ENCODE data around the gene MACROD2. TPM values are rescaled to one million over a fixed set of nuclear protein-coding genes. Genes with fewer than 3 reads are reported as not detected.
"Not testable (repeated sequence)": the region's sequence is repeated elsewhere in the genome, so short reads cannot be mapped to it uniquely, and the experiment has no call there.

MACROD2 gene
- total RNA-seq, 1 experiment from 2014 or later = 2.3 TPM

DNA sequence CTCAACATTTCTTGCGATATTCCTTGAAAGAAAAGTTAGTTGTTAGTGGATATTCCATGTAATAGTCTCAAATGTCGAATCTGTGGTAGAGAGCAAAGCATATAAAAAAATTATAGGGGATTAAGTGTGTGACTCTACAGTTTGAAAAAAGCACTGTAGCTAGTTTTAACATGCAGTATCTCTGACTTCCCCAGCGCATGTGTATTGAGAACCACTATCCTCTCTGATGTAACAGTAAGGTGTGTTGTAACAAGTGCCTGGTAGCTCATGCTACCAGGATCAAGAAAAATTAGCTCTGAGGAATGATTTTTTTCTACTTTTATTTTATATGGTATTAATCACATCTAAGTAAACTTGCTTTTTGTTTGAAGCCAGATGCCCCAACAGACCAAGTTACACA lies 1788.7 kb downstream of the MACROD2 start:
- no peak for DNase-seq (ENCODE audit: low spot score)

DNA sequence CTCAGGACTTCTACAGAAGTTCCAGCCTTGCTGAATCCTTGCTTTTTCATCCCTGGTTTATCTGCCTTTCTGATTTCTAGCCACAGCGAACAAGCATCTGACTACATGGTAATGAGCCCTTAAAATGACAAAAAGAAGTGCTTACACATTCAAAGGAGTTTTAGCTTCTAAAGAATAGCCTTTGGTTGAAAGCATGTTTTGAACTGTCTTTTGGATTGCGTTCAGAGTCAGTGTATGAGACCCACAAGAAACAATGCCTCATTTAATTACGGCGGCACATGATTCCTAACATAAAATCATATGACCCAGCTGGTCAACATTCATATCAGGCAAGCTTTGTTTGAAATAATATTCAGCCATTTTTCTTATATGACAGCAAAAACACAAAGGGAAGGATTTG lies 1793.8 kb downstream of the MACROD2 start:
- no peak for DNase-seq (ENCODE audit: low spot score)

DNA sequence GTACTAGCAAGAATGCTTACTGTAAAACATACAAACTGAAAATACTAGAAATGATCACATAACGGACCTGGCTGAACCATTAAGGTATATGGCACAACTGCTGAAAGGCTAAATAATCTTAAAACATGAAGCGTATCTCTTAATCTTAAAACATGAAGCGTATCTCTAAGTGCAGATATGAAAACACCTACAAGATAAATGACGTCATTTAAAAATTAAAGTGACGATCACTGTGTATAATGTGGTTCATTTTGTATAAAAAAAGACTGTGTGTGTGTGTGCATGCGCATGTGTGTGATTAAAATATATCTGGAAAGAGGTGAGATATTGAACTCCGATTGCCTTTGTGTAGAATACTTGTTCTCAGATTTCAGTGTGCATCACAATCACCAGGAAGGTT lies 1797.5 kb downstream of the MACROD2 start:
- no peak for DNase-seq (ENCODE audit: low spot score)

DNA sequence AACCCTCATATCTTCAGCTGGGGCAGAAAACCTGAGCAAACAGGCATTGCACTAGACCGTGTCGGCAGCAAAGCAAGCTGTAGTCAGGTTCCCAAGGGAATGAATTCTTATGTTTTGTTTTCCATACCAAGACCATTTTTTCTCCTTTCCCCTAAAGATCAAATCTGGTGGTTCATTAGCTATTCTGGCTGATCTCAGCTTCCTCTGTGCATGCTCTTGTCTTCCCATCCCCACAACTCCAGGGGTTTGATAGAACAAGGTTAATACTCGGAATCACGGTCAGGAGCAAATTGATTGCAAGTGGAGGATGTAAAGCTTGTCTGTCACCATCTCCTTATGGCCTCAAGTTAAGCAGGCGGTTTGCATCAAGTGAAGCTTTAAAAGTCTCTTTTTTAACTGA lies 1799.1 kb downstream of the MACROD2 start:
- no peak for DNase-seq (ENCODE audit: low spot score)

DNA sequence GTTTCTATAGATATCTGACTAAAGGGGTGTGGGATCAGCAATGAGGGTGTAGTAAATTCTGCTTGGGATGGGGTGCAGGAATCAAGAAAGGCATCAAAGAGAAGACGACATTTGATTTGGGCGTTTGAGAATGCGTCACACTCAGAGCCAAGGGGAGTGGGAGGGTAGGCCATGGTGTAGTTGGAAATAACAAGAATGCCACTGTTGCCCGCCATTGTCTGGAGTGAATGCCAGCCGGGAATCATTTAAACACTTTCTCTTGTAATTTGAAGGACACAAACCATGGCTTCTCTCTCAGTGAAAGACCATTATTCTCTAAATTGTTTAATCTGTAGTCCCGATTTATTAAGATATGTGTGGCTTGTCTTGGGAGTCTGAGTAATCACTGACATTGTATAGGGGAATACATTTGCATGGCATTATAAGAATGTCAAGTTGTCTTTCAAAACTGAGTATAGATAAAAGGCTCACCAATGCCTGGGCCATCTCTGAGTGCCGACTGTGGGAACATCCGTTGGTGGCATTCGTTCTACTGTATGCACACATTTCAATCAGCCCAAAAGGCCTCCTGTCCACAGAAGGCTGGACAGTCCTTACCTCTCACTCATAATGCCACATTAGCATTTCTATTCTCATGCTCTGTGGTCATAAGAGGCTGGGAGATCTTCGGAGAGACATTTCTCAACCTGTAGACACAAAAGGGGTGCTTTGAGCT lies 1800.1 kb downstream of the MACROD2 start:
- no peak for DNase-seq (ENCODE audit: low spot score)

DNA sequence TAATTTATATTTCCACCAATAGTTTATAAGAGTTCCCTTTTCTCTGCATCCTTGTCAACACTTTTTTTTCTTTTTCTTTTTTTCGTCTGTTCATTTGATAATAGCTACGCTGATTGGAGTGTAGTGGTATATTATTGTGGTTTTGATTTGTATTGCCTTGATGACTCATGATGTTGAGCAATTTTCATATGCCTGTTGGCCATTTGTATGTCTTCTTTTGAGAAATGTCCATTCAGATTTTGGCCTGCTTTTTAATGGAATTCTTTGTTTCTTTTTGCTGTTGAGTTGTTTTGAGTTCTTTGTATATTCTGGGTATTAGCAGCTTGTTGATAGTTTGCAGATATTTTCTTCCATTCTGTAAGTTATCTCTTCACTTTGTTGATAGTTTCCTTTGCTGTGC lies 1804.6 kb downstream of the MACROD2 start:
- no peak for DNase-seq (ENCODE audit: low spot score)

DNA sequence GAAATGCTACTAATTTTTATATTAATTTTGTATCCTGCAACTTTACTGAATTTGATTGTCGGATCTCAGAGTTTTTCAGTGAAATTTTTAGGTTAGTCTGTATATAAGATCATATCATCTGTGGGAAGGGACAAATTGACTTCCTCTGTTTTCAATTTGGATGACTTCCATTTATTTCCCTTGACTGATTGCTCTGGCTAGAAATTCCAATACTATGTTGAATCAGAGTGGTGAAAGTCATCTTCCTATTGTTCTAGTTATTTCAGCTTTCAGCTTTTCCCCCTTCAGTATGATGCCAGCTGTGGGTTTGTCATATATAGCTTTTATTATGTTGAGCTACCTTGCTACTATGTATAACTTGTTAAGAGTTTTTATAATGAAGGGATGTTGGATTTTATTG lies 1806.7 kb downstream of the MACROD2 start:
- no peak for DNase-seq (ENCODE audit: low spot score)

DNA sequence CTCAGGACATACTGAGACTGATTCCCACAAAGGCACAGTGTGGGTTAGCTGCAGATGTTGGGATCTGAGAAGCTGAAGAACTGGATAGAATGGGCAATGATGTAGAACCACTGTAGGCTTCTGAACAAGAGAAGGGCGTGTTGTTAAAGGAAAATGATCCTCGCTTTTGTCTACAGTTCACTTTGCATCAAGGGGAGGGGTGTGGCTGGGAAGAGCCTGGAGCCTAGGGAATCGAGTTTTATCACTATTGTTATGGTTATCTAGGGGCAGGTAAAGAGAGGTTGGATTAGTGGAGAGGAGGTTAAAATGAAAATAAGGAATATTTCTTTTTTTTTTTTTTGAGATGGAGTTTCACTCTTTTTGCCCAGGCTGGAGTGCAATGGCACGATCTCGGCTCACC lies 1809.8 kb downstream of the MACROD2 start:
- DNase-seq (ENCODE audit: low spot score) = no peak

DNA sequence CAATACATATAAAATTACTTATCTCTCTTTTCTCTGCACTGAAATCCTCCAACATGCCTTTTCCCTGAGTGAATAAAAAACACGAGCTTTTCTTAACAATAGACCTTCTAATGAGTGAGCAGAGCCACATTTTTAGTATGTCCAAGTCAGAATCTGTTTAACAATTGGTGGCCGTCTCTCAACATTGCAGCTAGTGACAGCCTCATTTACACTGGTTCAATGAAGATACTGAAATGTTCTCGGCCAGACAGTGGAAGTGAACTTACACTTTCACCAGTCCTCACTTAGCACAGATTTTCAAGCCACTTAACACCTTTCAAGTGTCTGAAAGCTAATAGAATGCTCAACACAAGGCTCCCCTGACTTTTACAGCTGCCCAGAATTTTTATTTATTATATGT lies 1810.8 kb downstream of the MACROD2 start:
- DNase-seq (ENCODE audit: low spot score) = no peak

DNA sequence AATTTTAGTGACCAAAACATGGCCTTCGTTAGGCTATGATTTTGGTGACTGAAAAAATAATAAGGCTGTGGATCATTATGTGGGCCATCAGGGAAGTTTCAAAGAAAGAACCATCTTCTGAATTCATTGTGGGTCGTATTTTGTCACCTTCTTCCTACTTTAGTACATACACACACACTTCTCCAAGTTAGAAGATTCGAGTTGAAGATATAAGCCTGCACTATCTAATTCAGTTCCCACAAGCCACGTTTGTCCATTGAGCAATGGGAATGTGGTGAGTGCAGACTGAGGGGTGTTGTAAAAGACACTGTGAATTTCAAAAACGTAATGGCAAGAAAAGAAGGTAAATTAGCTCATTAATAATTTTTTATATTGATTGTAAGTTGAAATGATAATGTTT lies 1812.0 kb downstream of the MACROD2 start:
- DNase-seq (ENCODE audit: low spot score) = no peak

DNA sequence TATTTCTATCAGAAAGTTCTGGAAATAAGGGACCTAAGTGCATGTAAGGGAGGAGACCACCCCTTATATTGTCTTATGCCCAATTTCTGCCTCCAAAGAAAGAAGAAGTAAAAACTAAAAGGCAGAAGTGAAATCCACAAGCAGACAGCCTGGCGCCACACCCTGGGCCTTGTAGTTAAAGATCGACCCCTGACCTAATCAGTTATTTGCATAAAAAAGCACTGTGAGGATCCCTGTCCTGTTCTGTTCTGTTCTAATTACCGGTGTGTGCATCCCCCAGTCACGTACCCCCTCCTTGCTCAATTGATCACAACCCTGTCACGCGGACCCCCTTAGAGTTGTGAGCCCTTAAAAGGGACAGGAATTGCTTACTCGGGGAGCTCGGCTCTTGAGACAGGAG lies 1812.5 kb downstream of the MACROD2 start:
- not testable (repeated sequence) for DNase-seq (ENCODE audit: low spot score)

DNA sequence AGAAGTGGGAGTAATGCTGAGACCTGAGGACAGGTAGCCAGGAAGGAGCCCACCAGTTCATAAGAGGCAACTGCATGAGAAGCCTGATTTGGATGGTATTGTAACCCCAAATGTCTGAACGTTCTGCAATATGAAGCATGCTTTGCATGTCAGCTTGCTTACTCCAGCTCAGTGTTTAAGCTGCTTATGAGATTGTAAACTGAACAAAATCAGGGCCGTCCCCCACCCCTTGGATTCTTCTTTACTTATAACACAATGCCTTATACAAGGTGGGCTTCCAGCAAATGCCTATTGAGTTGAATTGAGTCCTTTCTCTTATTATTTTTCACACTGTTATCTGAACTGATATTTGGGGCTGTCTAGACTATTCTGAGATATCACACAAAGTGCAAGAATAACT lies 1816.6 kb downstream of the MACROD2 start:
- no peak for DNase-seq (ENCODE audit: low spot score)

DNA sequence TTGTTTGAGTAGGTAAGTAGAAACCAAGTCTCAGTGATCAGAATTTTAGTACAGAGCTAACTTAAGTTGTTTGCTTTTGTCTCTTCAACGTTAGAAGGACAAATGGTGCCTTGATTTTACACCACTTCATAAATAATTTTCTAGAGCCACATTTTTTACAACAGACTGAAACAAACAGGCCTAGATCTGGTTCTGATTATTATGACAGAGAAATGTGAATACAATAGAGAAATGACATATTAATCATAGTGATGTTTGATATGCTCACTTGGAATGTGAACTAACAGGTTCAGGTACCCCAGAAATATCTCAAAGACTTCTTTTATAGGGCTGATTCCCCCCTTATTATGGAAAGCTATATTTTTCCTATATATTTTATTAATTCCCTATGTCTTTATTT lies 1817.4 kb downstream of the MACROD2 start:
- no peak for DNase-seq (ENCODE audit: low spot score)

DNA sequence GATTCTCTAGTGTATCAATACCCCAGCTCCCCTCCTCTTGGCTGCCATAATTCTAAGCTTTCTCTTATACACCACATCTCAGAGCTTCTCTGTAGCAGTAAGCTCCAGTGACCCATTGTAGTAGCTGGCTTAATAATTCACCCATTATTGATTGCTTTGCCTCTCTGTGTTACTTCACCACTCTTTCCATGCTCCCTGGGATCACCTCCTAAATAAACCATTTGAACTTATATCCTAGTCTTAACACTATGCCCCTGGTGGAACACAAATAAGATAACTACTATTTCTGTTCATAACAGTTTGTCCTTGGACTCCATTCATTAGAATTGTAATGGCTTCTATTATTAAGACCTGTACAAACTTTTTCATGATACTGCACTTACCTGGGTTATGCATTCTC lies 1819.0 kb downstream of the MACROD2 start:
- no peak for DNase-seq (ENCODE audit: low spot score)

DNA sequence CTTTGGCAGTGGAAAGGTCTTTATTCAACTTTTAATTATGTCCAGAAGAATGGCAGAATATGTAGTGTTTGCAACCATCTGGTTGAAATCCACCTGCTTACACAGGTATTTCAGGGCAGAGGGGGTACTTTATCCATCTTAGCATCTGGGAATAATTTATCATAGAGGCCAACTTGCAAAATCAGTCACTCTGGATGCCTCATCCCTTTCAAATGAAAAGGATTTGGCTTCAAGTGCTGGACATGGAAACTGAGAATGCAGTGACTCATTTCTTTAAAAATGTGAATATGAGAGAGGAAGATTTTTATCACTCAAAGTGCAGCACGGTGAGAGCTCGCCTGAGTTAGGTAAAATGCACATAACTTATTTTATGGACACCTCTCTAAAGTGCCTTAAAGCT lies 1819.6 kb downstream of the MACROD2 start:
- DNase-seq (ENCODE audit: low spot score) = no peak

DNA sequence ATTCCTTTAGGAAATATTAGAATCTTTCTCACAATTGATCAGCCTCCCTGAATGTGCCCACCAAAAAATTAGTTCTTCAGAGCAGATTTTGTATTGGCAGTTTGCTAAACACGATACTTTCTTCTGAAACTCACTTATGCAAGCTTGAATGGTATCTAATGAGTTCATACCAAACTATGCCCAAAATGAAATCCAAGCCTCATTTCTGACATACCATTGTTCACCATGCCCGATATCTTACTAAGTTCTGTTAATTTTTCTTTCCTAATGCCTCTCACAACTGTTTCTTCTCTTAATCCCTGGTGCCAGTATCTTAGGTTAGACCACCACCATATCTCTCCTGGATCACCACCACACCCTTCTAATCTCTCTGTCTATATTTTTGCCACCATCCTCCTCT lies 1822.0 kb downstream of the MACROD2 start:
- DNase-seq (ENCODE audit: low spot score) = no peak

DNA sequence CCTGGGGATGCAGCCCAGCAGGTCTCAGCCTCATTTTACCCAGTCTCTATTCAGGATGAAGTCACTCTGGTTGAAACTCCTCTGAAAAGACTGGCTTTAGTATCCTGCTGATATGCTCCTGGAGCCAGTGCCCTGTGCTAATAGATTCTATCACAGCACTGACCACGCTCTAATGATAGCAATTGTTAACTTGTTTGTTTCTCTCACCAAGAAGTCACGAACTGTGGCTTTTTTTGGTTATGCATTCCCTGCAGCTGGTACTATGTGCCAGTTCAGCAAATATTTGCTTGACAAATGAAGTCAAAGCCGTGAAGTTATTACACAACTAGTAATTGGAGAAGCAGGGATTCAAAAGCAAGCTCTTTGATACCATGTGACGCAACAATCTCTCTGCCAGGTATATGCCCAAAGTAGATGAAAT lies 1823.3 kb downstream of the MACROD2 start:
- no peak for DNase-seq (ENCODE audit: low spot score)

DNA sequence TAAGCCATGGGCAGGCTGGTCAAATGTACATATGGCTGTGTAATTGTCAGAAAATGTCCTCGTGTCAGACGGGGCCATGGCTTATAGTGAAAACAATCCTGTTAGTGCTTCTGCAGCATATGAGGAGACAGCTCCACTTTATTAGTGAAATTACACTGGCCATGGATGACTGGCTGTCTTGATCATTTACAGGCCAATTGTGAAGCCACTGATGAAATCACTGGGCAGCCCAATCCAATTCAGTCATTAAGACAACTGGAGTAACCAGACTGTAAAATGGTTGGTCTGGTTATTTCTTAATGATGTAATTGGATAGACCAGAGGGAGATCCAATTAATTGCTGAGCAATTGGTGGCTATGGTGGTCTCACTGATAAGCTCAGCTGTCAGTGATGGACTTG lies 1828.4 kb downstream of the MACROD2 start:
- DNase-seq (ENCODE audit: low spot score) = no peak

DNA sequence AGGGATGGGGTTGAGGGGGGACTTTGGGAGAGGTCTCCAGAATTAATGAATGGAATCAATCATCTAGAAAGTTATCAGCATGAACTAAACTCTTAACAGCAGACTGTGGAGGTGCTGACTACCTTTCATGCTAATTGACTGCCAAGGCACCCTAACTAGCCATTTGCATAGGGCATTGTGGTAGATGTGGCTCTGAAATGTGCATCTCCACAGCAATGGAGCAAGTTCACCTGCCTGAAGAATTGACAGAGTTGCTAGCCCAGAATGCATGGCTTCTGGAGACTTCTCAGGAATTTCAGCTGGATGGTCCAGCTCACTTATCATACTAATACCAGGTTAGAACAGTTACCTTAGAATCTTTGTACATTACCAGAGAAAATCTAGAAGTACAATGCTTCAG lies 1832.3 kb downstream of the MACROD2 start:
- DNase-seq (ENCODE audit: low spot score) = no peak

DNA sequence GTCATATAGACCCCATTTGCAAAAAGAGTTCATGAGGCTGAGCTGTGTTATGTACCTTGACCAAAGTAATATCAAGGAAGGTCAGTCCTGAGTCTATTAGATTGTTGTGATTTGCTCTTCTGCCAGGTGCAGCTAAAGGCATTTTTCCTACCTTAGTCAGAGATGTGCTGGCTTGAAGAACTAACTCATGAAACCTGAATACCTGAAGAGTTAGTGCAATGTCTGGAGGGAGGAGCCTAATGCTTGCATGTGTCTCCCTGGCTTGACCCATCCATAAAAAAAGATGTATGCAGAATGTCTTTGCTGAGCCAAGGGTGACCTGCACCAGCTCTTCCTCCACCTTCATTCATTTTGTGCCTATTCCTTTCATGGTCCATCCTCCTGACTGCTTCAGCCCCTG lies 1835.9 kb downstream of the MACROD2 start:
- DNase-seq (ENCODE audit: low spot score) = no peak

DNA sequence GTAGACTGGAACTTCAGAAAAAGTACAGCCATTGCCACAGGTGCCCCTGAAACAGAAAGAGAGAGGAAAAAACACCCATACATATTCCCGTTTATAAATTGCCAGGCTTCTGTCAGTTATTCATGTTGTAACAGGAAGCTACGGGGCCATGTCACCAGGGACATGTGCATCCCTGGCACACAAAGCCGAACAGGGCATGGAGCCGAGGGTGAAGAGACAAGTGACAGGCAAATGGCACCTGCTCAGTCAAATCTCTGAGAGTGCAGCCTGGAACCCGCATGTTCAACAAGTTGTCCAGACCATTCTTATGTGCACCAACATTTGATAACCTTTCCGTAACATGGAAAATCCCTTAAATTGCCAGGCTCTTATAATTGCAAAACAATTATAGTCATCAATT lies 1837.2 kb downstream of the MACROD2 start:
- no peak for DNase-seq (ENCODE audit: low spot score)

DNA sequence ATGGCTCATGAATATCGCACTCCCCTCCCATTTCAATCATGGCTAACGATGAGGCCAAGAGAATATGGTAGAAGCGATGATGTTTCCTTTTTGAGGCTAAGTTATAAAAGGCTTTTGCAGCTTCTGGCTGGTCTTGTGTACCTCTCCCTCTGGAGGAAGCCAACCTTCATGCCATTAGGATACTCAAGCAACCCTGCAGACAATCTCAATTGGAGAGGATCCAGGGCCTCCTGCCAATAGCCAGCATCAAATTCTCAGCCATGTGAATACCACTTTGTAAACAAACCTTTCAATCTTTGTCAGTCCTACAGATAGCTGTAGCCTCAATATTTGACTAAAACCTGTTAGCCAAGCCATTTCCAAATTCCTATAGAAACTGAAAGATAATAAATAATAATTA lies 1839.5 kb downstream of the MACROD2 start:
- no peak for DNase-seq (ENCODE audit: low spot score)

DNA sequence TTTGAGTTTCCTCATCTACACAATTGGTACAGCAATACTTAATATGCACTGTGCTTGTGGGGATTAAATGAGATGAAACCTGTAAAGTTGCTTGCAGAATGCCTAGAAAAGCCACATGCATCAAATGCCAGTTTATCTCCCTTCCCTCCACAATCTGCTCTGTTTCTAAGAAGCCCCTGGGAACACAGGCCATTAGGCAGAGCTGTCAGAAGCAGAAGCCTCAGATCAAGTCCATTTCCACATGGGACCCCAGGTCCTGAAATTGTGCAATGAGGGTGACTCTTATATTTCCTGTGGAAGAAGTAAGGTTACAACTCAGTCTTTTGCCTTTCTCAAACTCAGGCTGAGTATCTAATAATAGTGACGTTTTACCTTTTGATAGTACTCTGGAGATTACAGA lies 1840.5 kb downstream of the MACROD2 start:
- no peak for DNase-seq (ENCODE audit: low spot score)

DNA sequence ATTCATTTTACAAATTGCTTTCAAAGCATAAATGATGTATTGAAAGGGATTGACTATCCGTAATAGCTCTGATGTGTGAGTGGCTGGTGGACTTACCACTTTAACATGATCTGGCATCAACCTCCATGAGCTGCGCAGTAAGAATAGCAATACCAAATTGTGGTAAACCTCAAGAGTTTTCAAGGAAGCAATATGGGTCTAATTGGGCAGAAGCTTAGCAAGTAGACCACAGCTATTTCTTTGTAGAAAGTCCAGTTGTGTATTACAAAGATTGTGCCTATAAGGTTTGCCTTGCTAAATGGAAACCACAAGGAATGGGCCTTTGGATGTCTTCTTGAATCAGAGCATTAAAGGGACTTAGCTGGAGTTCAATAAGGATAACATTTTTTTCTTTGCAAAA lies 1841.3 kb downstream of the MACROD2 start:
- no peak for DNase-seq (ENCODE audit: low spot score)

Measured in HT-29 (cell line).